DMS153 treated with DMSO at 0.1 percent for 48 hours (cell line): Measurements from ENCODE around the gene DIPK1A.
A peak's percentile ranks its signal among the peaks of the same experiment; 100 is the strongest.

Experiments
- DNase-seq: peaks from one replicate; lab custom pipeline; 2025; ENCODE audit not compliant: unreplicated experiment; lab: John Stamatoyannopoulos, UW

Gene DIPK1A

DNA sequence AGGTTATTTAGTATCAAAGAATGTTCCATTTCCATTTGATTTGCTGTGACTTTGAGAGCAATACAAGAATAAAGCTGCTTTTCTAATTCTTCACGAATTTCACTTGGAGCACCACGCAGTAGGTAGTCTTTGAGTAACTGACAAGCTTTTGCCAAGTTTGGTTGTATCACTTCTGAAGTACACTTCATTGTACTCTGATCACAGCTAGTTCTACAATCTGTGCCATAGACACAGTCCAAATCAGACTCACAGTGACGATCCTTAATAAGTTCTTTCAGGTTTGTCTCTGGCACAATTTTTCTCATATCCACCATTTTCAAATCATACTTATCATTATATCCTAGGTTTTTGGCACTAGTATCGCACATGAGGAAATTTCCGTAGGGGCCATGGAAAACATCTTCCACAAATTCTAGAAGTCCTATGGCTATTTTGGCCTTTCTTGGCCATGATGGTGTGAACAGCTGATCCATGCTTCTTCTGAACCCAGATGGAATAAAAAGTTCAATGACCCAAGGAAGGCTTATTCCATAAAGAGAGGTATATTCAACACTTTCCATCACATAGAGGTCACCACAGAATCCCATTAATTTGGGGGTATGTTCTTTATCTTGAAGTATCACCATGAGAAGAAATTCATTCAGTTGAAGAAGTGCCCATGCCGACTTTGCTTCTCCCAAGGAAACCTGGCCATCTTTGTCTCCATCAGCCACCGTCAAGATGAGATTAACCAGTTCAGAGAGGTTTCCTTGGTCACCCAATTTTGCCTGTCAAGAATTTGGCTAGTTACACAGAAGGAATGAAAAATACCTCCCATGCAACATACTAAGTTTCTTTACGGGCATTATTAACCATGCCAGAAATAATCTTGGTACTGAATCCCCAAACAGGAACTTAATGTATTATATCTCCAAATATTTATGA, 117.6 kb downstream of the DIPK1A start:
- DNase-seq = no peak

- DNase-seq = no peak
Measured at GRCh38 chr1:92843046-92843423, 118.2 kb downstream of the DIPK1A start.

GRCh38 chr1:92842082-92843045, 118.9 kb downstream of the DIPK1A start:
- no peak for DNase-seq

DNA sequence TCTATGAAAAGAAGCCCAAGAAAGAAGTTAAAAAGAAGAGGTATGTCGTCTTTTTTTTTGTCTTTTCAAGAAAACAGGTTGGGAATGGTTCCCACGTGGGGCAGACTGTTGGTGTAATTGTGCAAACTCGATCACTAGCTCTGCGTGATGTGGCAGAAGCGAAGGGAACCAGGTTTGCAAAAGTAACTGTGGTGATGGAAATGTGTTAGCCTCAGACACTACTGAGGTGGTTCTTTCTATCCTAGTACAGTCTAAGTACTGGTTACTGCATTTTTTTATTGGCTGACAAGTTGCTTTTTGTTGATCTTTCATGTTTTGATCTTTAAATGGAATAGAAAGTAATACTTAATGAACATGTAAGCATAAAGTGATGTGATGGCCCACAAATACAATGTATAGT, 120.7 kb downstream of the DIPK1A start:
- DNase-seq = no peak

DNA sequence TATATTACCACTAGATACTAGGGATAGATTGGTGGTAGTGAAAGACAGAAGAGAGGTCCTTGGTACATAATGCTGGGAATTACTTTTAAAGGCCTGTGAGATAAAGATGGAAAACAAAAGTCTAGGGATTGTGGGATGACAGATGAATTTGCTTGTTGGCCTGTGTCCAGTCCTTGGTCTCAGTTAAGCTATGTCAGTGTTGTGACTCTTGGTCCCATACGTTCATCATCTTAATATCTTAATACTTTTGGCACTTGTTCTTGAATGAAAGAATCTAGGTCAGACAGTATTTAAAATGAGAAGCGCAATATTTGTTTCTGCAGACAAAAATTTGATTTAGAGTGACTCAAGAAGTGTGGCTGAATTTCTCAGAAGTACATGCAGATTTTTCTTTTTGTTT, 121.8 kb downstream of the DIPK1A start:
- DNase-seq = no peak

DNA sequence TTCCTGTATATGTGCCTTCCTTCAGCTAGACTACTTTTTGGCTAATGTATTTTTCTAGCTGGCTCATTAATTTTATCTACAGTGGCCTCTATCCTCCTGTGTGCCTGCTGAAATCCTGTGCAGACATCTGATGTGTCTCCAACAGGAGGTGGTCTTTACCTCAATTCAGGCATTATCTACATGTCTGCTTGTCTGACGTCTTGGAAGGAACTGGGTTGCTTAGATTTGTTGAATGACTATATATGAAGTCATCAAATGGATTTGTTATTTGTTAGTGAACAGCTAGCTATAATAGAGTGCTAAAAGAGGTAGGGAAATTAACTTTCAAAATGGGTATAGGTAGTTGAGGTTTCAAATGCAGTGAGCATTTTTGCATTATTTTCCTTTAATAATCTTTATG, 122.7 kb downstream of the DIPK1A start:
- no peak for DNase-seq

GRCh38 chr1:92837062-92837461, 124.2 kb downstream of the DIPK1A start:
- DNase-seq = no peak

GRCh38 chr1:92834617-92835016, 126.6 kb downstream of the DIPK1A start:
- no peak for DNase-seq

DNA sequence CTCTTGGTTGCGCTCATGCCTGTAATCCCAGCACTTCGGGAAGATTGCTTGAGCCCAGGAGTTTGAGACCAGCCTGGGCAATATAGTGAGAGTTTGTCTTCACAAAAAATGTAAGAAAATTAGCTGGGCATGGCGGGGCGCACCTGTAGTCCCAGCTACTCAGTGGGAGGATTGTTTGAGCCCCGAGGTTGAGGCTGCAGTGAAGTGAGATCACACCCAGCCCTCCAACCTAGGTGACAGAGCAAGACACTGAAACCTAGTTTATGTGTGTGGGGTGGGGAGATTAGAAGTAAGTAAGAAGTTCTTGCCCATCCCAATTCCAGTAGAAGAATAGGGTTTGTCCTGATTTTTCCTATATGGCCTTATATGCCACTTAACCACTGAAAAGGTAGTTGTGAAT, 127.4 kb downstream of the DIPK1A start:
- DNase-seq = no peak

GRCh38 chr1:92832537-92833114, 128.6 kb downstream of the DIPK1A start:
- no peak for DNase-seq

GRCh38 chr1:92831762-92832536, 129.3 kb downstream of the DIPK1A start, which contains the start of gene RPL5:
RPL5 (plus strand) TSS chr1:92832040; CDS start chr1:92832115, 75 bp downstream.
- peak; percentile 94 for DNase-seq

DNA sequence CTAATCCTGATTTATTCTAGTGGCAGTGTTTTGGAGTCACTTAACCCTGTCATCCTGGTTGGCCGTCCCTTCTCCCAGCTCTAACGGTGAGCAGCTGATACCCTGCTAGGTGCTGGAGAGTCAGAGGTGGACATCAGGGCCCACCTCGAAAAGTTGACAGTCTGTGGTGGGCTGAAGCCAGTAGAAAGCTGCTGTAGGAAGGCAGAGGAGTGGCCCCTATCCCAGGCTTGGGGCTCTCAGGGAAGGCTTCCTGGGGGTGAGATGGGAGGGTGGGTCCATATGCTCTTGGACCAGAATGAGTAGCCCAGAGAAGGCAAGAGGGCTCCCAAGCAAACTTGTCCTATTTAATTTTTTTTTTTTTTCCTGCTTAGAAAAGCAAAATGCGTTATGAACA, 129.9 kb downstream of the DIPK1A start:
- DNase-seq = no peak

- no peak for DNase-seq
Measured at GRCh38 chr1:92826792-92827191, 134.5 kb downstream of the DIPK1A start.

GRCh38 chr1:92822879-92823278, 138.4 kb downstream of the DIPK1A start:
- DNase-seq = no peak

GRCh38 chr1:92820551-92820950, 140.7 kb downstream of the DIPK1A start:
- DNase-seq = no peak

DNA sequence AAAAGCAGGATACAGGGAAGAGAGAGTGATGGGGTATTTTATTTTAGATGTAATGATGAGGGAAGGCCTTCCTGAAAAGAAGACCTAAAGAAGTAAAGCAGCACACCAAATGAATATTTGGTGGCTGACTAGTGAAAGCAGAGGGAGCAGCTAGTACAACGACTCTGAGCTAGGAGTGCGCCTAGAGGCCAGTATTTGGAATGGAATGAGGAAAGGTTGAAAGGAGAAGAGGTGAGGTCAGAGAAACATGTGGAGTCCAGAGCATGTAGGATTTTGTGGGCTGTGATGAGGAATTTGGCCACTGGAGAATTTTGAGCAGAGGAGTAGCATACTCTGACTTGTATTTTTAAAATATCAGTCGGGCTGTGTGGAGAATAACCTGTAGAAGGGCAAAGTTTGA, 141.2 kb downstream of the DIPK1A start:
- DNase-seq = no peak

DNA sequence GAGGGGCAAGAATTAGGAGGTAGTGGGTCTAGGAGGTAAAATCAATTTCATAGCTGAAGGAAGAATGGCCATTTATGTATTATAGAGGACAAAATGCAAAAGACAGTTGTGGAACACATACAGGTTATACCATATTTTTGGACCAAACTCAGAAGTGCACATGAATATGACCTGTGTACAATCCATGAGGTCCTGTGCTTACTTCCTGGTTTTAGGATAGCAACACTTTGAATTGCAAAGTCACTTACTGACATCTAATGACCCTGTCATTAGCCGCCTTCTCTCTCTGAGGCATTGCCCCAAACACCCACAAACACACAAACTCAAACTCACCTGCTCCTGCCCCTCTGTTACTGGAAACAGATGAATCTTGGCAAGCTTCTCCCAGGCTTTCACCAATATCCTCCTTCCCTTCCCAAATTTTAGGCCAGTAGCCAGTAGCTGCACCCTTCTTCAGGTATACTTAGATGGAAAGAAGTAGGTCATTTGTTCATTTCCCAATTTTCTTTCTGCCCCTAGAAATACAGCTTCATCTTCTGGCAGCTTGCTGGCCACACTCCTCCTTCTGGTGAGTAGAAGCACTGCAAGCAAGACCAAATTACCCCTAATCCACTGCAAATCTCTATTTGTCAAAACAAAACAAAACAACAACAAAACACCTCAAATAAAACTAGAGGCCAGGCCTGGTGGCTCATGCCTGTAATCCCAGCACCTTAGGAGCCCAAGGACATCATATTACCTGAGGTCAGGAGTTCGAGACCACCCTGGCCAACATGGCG, 143.1 kb downstream of the DIPK1A start:
- peak; percentile 3 for DNase-seq

- no peak for DNase-seq
Measured at GRCh38 chr1:92817137-92817697, 144.0 kb downstream of the DIPK1A start.

- no peak for DNase-seq
Measured at GRCh38 chr1:92816732-92817131, 144.5 kb downstream of the DIPK1A start.
